22Rv1 (cell line): ENCODE data around the gene KRTAP6-3.

Experiments used
- CTCF ChIP-seq: fragments of 450-650 bp; IDR thresholded peaks from 2 replicates; pipeline ENCODE4 v1.5.1; 2017; ENCODE audit warnings: mild to moderate bottlenecking
- ZFX ChIP-seq: fragments of 450-650 bp; IDR thresholded peaks from 2 replicates; pipeline ENCODE4 v1.6.1; 2017; ENCODE audit warnings: antibody characterized with exemption, borderline replicate concordance

DNA sequence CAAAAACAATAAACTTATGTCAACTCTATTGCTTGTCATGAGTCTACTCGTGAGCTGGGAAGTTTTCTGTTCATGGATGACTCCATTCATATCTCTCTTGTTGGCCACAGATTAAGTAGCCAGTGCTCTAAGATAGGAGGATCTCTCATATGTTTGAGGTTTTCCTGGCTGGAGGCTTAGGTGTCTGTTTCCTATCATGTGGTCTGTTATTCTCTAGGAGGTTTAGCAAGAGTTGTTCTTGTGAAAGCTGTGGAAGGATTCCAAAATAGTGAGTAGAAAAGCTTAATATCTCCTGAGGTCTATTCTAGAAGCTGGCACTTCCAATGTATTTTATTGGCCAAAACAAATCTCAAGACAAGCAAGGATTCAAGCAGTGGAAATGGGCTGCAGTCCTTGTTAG lies 37.0 kb downstream of the KRTAP6-3 start:
- TF ChIP-seq CTCF: no peak
- no peak for TF ChIP-seq ZFX
